ENCODE results near the gene PNPLA2.

DNA sequence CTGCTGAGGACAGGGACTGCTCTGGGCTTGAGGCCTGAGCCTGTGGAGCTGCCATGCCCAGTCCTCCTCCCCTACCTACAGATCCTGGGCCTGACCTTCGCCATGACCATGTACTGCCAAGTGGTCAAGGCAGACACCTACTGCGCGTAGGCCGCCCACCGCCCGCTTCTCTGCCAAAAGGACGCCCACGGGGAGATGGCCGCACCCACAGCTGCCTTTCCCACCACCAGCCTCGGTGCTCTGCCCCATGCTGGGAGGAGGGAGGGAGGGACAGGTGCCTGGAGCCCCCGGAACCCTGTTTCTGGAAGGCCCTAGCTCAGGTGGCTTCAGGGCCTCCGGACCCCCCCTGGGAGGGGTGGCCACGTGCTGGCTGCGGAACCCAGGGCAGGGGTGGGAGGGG lies 47.8 kb downstream of the PNPLA2 start:
- TF ChIP-seq TEAD4 (CRISPR knock-in tag; IDR thresholded peaks at IDR 0.05) (no peak), NFYB (CRISPR knock-in tag; conservative IDR thresholded peaks at IDR 0.05; ENCODE audit: low read depth) (no peak), ZNF671 (CRISPR knock-in tag; IDR thresholded peaks at IDR 0.05) (no peak), SP1 (CRISPR knock-in tag; conservative IDR thresholded peaks at IDR 0.05) (no peak), USF1 (CRISPR knock-in tag; IDR thresholded peaks at IDR 0.05) (no peak)
- TF ChIP-seq, protein P1, sequence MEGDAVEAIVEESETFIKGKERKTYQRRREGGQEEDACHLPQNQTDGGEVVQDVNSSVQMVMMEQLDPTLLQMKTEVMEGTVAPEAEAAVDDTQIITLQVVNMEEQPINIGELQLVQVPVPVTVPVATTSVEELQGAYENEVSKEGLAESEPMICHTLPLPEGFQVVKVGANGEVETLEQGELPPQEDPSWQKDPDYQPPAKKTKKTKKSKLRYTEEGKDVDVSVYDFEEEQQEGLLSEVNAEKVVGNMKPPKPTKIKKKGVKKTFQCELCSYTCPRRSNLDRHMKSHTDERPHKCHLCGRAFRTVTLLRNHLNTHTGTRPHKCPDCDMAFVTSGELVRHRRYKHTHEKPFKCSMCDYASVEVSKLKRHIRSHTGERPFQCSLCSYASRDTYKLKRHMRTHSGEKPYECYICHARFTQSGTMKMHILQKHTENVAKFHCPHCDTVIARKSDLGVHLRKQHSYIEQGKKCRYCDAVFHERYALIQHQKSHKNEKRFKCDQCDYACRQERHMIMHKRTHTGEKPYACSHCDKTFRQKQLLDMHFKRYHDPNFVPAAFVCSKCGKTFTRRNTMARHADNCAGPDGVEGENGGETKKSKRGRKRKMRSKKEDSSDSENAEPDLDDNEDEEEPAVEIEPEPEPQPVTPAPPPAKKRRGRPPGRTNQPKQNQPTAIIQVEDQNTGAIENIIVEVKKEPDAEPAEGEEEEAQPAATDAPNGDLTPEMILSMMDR (IDR thresholded peaks at IDR 0.05): no peak
